ENCODE data around the gene TMEM273. TPM values are rescaled to one million over a fixed set of nuclear protein-coding genes. Genes with fewer than 3 reads are reported as not detected.

The TMEM273 gene
- total RNA-seq, 1 experiment from 2014 or later = not detected

DNA sequence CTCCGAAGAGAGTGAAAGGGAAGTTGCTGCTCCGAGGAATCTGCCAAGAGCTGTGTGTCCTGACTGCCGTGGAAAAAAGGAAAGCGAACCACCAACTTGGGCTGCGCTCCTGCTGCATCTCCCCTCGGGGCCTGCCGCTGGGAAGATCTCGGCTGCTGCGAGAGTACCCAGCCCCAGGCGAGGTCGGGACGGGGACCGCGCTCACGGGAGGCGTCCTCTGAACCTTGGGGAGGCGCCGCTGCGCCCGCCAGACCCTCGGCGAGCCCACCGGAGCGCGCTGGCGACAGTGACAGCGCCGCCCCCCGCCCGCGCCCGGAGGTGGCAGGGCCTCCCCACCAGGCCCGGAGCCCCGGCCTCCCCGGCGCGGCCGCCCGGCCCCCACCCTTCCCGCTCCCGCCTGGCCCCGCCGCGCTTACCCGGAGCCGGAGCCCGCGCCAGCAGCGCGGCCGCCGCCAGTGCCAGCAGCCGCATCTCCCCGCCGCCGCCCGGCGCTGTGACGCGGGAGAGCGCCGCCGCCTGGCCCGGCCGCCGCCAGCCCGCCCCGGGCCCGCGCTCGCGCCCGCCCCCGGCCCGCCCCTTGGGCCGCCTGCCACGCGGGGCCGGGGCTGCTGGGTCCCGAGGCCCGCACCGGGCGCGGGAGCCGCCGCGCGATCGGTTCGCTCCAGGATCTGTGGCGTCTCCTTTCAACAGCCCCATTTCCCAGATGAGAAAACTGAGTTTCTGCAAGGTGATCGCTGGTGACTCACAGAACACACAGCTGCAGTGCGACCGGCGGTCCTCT lies 73.0 kb downstream of the TMEM273 start, which contains the start of gene VSTM4:
Gene VSTM4 (minus strand): TSS at position 508 of the 781 bp plus-strand sequence. CDS start 37 bp downstream, at position 471.
- no peak within 1 kb of the TSS for H3K4me2 ChIP-seq (ENCODE audit: low read depth, low read length, poor library complexity, severe bottlenecking)
- no peak within 1 kb of the TSS for H3K27ac ChIP-seq (ENCODE audit: low read length)
- no peaks in the 10 kb centered on the region for H3K4me1 ChIP-seq (ENCODE audit: low read length)
- no peak within 1 kb of the TSS for H3K4me3 ChIP-seq (ENCODE audit: low read length)
- no peak within 1 kb of the TSS for H3K9ac ChIP-seq (ENCODE audit: low read length)
- no peaks in the 10 kb centered on the region for H3K9me3 ChIP-seq (ENCODE audit: low read length)
- no peaks in the 10 kb centered on the region for H4K20me1 ChIP-seq (ENCODE audit: insufficient read depth, low read depth, low read length)
- H3K36me3 ChIP-seq (ENCODE audit: insufficient read depth, low read length) = no peaks in the 10 kb centered on the region
- no peaks in the 10 kb centered on the region for H3K27me3 ChIP-seq (ENCODE audit: low read length)
- H2AFZ ChIP-seq (ENCODE audit: low read length) = no peak within 1 kb of the TSS
- H3K79me2 ChIP-seq (ENCODE audit: low read length) = no peaks in the 10 kb centered on the region
- DNase-seq = no peak
- H3K9me2 ChIP-seq (replicated peaks; ENCODE audit: insufficient read depth, low read length) = no peaks in the 10 kb centered on the region

DNA sequence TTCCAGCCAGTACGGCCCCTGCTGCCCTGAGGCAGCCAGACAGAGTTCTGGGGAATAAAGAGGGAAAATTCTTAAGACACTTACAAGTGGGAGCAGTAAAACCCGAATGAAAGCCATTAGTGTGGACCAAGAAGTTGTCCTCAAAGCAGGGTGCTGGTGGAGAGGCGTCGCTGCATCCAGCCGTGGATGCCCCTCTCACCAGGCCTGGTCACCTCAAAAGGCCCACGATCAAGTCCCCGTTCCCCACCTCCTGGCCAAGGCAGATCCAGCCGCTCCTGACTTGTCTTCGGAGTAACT lies 73.5 kb downstream of the TMEM273 start:
- Histone ChIP-seq H2AFZ (ENCODE audit: low read length) (no peak overlapping the region), H3K4me2 (ENCODE audit: low read depth, low read length, poor library complexity, severe bottlenecking) (no peak overlapping the region)

DNA sequence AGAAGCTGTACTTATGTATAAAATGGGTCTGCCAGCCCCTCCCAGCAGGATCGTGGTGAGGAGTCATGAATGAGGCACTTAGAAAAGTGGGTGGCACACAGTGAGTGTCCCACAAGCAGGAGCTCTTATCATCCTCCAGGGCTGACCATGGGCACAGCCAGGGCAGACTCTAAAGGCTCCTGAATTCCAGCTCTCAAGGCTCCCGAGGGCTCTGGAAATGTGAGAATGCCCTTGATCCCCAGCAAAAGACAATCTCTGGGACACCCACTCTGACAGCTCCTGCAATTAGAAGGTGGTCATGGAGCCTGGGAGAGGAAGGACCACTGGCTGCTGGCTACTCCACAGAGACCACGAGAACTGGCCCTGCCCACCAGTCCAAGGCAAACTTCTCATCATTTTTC lies 74.5 kb downstream of the TMEM273 start:
- no peak for DNase-seq
- Histone ChIP-seq H3K79me2 (ENCODE audit: low read length) (no peaks in the 10 kb centered on the region), H3K27ac (ENCODE audit: low read length) (no peak overlapping the region), H3K4me1 (ENCODE audit: low read length) (no peaks in the 10 kb centered on the region), H3K36me3 (ENCODE audit: insufficient read depth, low read length) (no peaks in the 10 kb centered on the region), H4K20me1 (ENCODE audit: insufficient read depth, low read depth, low read length) (no peaks in the 10 kb centered on the region), H3K4me3 (ENCODE audit: low read length) (no peak overlapping the region), H3K27me3 (ENCODE audit: low read length) (no peaks in the 10 kb centered on the region), H3K9me2 (replicated peaks; ENCODE audit: insufficient read depth, low read length) (no peaks in the 10 kb centered on the region), H2AFZ (ENCODE audit: low read length) (no peak overlapping the region), H3K4me2 (ENCODE audit: low read depth, low read length, poor library complexity, severe bottlenecking) (no peak overlapping the region), H3K9ac (ENCODE audit: low read length) (no peak overlapping the region), H3K9me3 (ENCODE audit: low read length) (no peaks in the 10 kb centered on the region)

More for the DNA sequence above, 73.5 kb downstream of the TMEM273 start:
- Histone ChIP-seq H3K4me3 (ENCODE audit: low read length) (no peak overlapping the region), H3K27me3 (ENCODE audit: low read length) (no peaks in the 10 kb centered on the region), H3K4me1 (ENCODE audit: low read length) (no peaks in the 10 kb centered on the region), H3K36me3 (ENCODE audit: insufficient read depth, low read length) (no peaks in the 10 kb centered on the region), H3K27ac (ENCODE audit: low read length) (no peak overlapping the region), H3K79me2 (ENCODE audit: low read length) (no peaks in the 10 kb centered on the region), H4K20me1 (ENCODE audit: insufficient read depth, low read depth, low read length) (no peaks in the 10 kb centered on the region), H3K9me2 (replicated peaks; ENCODE audit: insufficient read depth, low read length) (no peaks in the 10 kb centered on the region), H3K9ac (ENCODE audit: low read length) (no peak overlapping the region), H3K9me3 (ENCODE audit: low read length) (no peaks in the 10 kb centered on the region)
- no peak for DNase-seq

DNA sequence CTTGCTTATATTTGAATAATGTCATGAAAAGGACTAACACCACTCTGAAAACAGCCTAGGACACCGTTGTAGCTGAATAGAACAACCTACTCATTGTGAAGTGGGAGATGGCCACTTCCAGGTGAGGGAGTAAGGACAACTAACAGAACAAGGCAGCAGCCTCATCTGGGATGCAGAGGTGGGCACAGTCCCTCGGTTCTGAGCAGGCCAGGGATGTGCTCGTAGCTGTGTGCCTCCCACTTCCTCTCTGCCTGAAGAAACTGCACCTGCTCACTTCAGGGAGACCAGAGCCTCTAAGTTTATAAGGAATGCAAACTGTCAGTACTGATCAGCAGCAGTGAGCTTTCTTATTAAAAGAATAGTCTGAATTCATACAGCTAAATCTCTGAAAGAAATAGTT lies 75.3 kb downstream of the TMEM273 start:
- H3K27ac ChIP-seq (ENCODE audit: low read length) = no peak overlapping the region

DNA sequence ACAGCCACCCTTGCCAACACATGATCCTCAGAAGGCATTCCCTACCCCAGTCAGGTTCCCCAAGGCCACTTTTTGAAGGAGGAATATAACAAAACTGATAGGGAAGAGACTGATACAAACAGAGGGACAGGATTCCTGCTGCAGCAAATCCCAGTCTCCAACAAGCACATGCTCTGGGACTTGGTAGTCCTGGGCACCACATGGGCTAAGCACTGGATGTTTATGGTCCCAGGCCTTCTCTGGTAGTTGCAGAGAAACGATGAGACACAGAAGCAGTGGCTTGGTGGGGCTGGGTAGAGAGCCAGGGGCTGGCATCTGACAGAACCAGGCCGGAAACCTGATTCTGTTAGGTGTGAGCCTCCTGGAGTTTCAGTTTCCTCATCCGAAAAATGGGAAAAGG lies 76.1 kb downstream of the TMEM273 start:
- DNase-seq = no peak
- Histone ChIP-seq H3K9me2 (replicated peaks; ENCODE audit: insufficient read depth, low read length) (no peaks in the 10 kb centered on the region), H3K27me3 (ENCODE audit: low read length) (no peaks in the 10 kb centered on the region), H3K27ac (ENCODE audit: low read length) (no peak overlapping the region), H3K36me3 (ENCODE audit: insufficient read depth, low read length) (no peaks in the 10 kb centered on the region), H3K4me1 (ENCODE audit: low read length) (no peaks in the 10 kb centered on the region), H3K4me3 (ENCODE audit: low read length) (no peak overlapping the region), H3K9me3 (ENCODE audit: low read length) (no peaks in the 10 kb centered on the region), H2AFZ (ENCODE audit: low read length) (no peak overlapping the region), H3K79me2 (ENCODE audit: low read length) (no peaks in the 10 kb centered on the region), H4K20me1 (ENCODE audit: insufficient read depth, low read depth, low read length) (no peaks in the 10 kb centered on the region), H3K9ac (ENCODE audit: low read length) (no peak overlapping the region), H3K4me2 (ENCODE audit: low read depth, low read length, poor library complexity, severe bottlenecking) (no peak overlapping the region)

More for the DNA sequence above, 75.3 kb downstream of the TMEM273 start:
- Histone ChIP-seq H3K9me2 (replicated peaks; ENCODE audit: insufficient read depth, low read length) (no peaks in the 10 kb centered on the region), H3K4me2 (ENCODE audit: low read depth, low read length, poor library complexity, severe bottlenecking) (no peak overlapping the region), H3K79me2 (ENCODE audit: low read length) (no peaks in the 10 kb centered on the region), H3K9me3 (ENCODE audit: low read length) (no peaks in the 10 kb centered on the region), H3K4me1 (ENCODE audit: low read length) (no peaks in the 10 kb centered on the region), H2AFZ (ENCODE audit: low read length) (no peak overlapping the region), H3K9ac (ENCODE audit: low read length) (no peak overlapping the region), H3K27me3 (ENCODE audit: low read length) (no peaks in the 10 kb centered on the region), H3K36me3 (ENCODE audit: insufficient read depth, low read length) (no peaks in the 10 kb centered on the region), H4K20me1 (ENCODE audit: insufficient read depth, low read depth, low read length) (no peaks in the 10 kb centered on the region), H3K4me3 (ENCODE audit: low read length) (no peak overlapping the region)
- DNase-seq = no peak

DNA sequence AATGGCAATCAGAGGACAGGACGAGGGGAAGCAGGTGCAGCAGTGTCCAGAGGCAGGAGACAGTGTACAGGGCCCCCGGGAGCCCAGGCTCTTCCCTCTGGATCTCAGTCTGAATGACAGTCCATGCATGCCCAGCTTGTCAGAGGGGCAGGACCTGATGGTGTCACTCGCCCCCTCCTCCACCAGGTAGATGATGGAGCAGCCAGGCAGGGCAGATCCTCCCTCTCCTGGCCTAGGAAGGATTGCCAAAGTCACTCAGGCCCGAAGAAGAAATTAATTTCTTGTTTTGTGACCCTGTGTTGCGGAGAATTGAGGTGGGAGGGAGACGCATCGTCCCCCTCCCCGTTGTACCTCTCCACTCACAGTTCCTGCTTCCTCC lies 76.9 kb downstream of the TMEM273 start:
- H3K4me3 ChIP-seq (ENCODE audit: low read length) = no peak overlapping the region

DNA sequence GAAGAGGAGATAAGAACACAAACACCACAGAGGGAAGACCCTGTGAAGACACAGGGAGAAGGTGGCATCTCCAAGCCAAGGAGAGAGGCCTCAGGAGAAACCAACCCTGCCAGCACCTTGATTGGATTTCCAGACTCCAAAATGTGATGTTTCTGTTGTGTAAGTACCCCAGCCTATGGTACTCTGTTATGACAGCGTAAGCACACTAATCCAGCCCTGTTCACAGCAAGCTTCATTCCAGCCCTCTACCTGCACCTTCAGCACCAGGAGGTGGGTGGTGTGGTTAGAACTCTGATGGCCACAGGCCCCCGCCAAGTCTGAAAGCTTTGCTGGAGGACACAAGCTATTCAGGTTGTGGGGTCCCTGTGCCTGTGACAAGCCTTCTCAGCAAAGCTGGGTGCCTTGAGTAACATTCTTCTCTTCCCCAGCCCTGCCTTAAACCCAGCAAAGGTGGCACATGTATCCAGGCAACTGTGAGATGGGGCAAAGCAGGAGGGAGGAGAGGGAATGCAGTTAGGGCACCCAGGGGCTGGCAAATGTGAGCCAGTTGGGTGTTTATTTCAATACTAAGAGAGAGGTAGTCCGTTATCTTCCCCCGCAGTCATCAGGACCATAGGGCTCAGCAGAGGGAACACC lies 77.4 kb downstream of the TMEM273 start:
- no peak overlapping the region for H3K9ac ChIP-seq (ENCODE audit: low read length)
- H3K9me3 ChIP-seq (ENCODE audit: low read length) = no peaks in the 10 kb centered on the region
- no peaks in the 10 kb centered on the region for H4K20me1 ChIP-seq (ENCODE audit: insufficient read depth, low read depth, low read length)
- no peaks in the 10 kb centered on the region for H3K27me3 ChIP-seq (ENCODE audit: low read length)
- no peaks in the 10 kb centered on the region for H3K36me3 ChIP-seq (ENCODE audit: insufficient read depth, low read length)
- H3K27ac ChIP-seq (ENCODE audit: low read length) = no peak overlapping the region
- DNase-seq = no peak
- no peaks in the 10 kb centered on the region for H3K79me2 ChIP-seq (ENCODE audit: low read length)
- no peak overlapping the region for H2AFZ ChIP-seq (ENCODE audit: low read length)
- no peak overlapping the region for H3K4me2 ChIP-seq (ENCODE audit: low read depth, low read length, poor library complexity, severe bottlenecking)
- H3K4me1 ChIP-seq (ENCODE audit: low read length) = no peaks in the 10 kb centered on the region
- H3K4me3 ChIP-seq (ENCODE audit: low read length) = no peak overlapping the region
- H3K9me2 ChIP-seq (replicated peaks; ENCODE audit: insufficient read depth, low read length) = no peaks in the 10 kb centered on the region

More for the DNA sequence above, 76.9 kb downstream of the TMEM273 start:
- H3K4me2 ChIP-seq (ENCODE audit: low read depth, low read length, poor library complexity, severe bottlenecking) = no peak overlapping the region
- no peak overlapping the region for H3K27ac ChIP-seq (ENCODE audit: low read length)
- H2AFZ ChIP-seq (ENCODE audit: low read length) = no peak overlapping the region
- H3K9ac ChIP-seq (ENCODE audit: low read length) = no peak overlapping the region
- no peaks in the 10 kb centered on the region for H3K27me3 ChIP-seq (ENCODE audit: low read length)
- no peaks in the 10 kb centered on the region for H3K79me2 ChIP-seq (ENCODE audit: low read length)
- DNase-seq = no peak
- H3K9me3 ChIP-seq (ENCODE audit: low read length) = no peaks in the 10 kb centered on the region
- H3K36me3 ChIP-seq (ENCODE audit: insufficient read depth, low read length) = no peaks in the 10 kb centered on the region
- no peaks in the 10 kb centered on the region for H3K9me2 ChIP-seq (replicated peaks; ENCODE audit: insufficient read depth, low read length)
- H4K20me1 ChIP-seq (ENCODE audit: insufficient read depth, low read depth, low read length) = no peaks in the 10 kb centered on the region
- H3K4me1 ChIP-seq (ENCODE audit: low read length) = no peaks in the 10 kb centered on the region

DNA sequence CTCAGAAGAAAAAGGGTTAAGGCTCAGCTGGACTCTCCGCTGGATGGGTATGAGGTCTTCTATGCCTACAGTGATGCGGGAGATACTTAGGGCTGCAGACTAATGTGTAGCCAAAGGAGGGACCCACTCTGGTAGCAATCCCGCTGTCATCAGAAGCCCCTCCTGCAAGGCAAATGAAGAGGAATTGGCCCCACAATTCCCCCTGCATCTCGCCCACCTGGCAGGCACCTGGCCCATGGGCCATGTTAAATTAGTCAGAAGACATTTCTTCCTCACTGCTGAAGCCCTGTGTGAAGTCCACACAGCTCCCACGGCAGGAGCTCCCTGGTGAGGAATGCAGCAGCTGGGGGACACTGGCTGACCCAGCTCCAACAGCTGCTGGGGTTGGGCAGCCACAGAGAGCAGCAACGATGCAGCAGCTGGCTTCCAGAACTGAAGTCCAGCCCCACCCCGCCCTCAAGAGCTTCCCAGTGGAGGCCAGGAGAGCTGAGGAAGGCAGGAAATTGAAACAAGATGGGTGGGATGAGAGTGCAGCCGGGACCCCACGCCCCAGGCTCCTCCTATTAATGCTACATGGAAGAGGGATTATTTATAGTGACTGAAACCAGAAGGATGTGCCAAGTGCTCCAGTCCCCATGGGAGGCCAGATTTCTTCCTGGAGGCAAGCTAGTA lies 78.4 kb downstream of the TMEM273 start:
- Histone ChIP-seq H3K4me1 (ENCODE audit: low read length) (no peaks in the 10 kb centered on the region), H3K27me3 (ENCODE audit: low read length) (no peaks in the 10 kb centered on the region), H2AFZ (ENCODE audit: low read length) (no peak overlapping the region)

More for the DNA sequence above, 78.4 kb downstream of the TMEM273 start:
- no peak overlapping the region for H3K9ac ChIP-seq (ENCODE audit: low read length)
- H3K36me3 ChIP-seq (ENCODE audit: insufficient read depth, low read length) = no peaks in the 10 kb centered on the region
- no peak overlapping the region for H3K27ac ChIP-seq (ENCODE audit: low read length)
- no peaks in the 10 kb centered on the region for H3K79me2 ChIP-seq (ENCODE audit: low read length)
- no peaks in the 10 kb centered on the region for H3K9me2 ChIP-seq (replicated peaks; ENCODE audit: insufficient read depth, low read length)
- H3K4me3 ChIP-seq (ENCODE audit: low read length) = no peak overlapping the region
- DNase-seq = no peak
- no peak overlapping the region for H3K4me2 ChIP-seq (ENCODE audit: low read depth, low read length, poor library complexity, severe bottlenecking)
- H4K20me1 ChIP-seq (ENCODE audit: insufficient read depth, low read depth, low read length) = no peaks in the 10 kb centered on the region
- H3K9me3 ChIP-seq (ENCODE audit: low read length) = no peaks in the 10 kb centered on the region

All from Karpas-422 (cell line).